ENCODE measurements around the gene SPTAN1.

The SPTAN1 gene

GRCh38 chr9:128595471-128595870, 43.1 kb downstream of the SPTAN1 start:
- DNase-seq (ENCODE audit: low read depth in 1 of 2, low spot score in 1 of 2) = no peak

- no peak for DNase-seq (ENCODE audit: low read depth in 1 of 2, low spot score in 1 of 2)
Measured at GRCh38 chr9:128600099-128600498, 47.7 kb downstream of the SPTAN1 start.

GRCh38 chr9:128603697-128604096, 51.3 kb downstream of the SPTAN1 start:
- no peak for DNase-seq (ENCODE audit: low read depth in 1 of 2, low spot score in 1 of 2)

- no peak for DNase-seq (ENCODE audit: low read depth in 1 of 2, low spot score in 1 of 2)
Measured at GRCh38 chr9:128607642-128608350, 55.4 kb downstream of the SPTAN1 start.

- DNase-seq (ENCODE audit: low read depth in 1 of 2, low spot score in 1 of 2) = no peak
Measured at GRCh38 chr9:128610897-128611296, 58.5 kb downstream of the SPTAN1 start.

- DNase-seq (ENCODE audit: low read depth in 1 of 2, low spot score in 1 of 2) = no peak
Measured at GRCh38 chr9:128611600-128612394, 59.4 kb downstream of the SPTAN1 start.

DNA sequence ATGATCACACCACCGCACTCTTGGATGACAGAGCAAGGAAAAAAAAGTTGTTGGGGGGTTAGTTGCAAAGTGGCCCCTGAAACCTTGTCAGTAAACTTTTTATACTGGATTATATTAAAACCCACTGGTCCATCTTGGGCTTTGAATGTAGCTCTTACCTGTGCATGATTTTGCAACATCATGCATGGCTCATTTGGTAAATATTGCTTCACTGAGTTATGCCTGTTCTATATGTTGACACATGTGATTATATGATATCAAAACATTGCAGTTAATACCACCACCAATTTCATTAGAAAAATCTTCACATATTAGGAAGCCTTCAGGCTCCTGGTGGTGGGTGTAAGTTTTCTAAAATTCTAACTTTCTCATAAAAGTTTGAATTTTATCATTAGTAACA, 62.3 kb downstream of the SPTAN1 start:
- DNase-seq (ENCODE audit: low read depth in 1 of 2, low spot score in 1 of 2) = no peak

DNA sequence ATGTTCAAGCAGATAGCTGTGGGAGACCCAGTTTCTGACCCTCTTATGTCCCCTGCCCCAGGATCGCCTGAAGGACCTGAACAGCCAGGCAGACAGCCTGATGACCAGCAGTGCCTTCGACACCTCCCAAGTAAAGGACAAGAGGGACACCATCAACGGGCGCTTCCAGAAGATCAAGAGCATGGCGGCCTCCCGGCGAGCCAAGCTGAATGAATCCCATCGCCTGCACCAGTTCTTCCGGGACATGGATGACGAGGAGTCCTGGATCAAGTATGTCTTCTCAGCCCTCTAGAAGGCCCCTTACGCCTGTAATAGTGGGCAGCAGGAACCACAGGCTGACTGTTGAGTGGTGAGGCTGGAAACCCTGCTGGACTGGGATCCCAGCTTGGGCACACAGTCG, 63.2 kb downstream of the SPTAN1 start:
- DNase-seq (ENCODE audit: low read depth in 1 of 2, low spot score in 1 of 2) = no peak

DNA sequence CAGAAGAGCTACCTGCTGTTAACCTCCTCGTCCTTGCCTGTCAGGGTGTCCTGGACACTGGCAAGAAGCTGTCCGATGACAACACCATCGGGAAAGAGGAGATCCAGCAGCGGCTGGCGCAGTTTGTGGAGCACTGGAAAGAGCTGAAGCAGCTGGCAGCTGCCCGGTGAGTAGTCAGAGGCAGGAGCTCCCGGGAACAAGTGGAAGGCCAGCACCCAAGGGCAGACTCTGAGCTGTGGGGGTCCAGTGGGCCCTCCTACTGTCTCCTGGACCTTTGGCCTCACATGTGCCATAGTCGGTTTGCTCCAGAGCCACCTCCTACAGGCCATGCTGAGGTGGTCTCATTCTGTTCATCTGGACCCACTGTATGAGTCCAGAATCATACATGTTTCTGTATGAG, 65.6 kb downstream of the SPTAN1 start:
- DNase-seq (ENCODE audit: low read depth in 1 of 2, low spot score in 1 of 2) = no peak

- DNase-seq (ENCODE audit: low read depth in 1 of 2, low spot score in 1 of 2) = no peak
Measured at GRCh38 chr9:128619127-128619526, 66.7 kb downstream of the SPTAN1 start.

GRCh38 chr9:128619779-128620178, 67.4 kb downstream of the SPTAN1 start:
- DNase-seq (ENCODE audit: low read depth in 1 of 2, low spot score in 1 of 2) = no peak

GRCh38 chr9:128621730-128622455, 69.5 kb downstream of the SPTAN1 start:
- no peak for DNase-seq (ENCODE audit: low read depth in 1 of 2, low spot score in 1 of 2)

DNA sequence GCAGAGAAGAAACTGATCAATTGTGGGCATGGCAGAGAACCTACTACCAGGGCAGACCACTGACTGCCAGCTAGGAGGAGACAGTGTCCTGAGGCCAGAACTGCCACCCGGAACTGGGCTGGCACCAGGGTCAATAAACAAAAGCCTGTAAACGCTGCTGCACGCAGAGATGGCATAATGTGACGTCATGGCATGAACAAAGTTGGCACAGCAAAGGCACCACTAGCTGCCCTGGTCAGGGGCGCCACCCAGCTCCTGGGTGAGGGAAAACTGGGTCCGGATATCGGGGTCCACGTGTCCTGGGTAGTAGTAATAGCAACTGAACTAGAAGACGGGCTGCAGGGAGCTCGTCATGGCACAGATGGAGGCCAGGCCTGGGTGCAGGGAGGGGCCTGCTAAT, 72.2 kb downstream of the SPTAN1 start:
- no peak for DNase-seq (ENCODE audit: low read depth in 1 of 2, low spot score in 1 of 2)

GRCh38 chr9:128625391-128626146, 73.2 kb downstream of the SPTAN1 start:
- no peak for DNase-seq (ENCODE audit: low read depth in 1 of 2, low spot score in 1 of 2)

DNA sequence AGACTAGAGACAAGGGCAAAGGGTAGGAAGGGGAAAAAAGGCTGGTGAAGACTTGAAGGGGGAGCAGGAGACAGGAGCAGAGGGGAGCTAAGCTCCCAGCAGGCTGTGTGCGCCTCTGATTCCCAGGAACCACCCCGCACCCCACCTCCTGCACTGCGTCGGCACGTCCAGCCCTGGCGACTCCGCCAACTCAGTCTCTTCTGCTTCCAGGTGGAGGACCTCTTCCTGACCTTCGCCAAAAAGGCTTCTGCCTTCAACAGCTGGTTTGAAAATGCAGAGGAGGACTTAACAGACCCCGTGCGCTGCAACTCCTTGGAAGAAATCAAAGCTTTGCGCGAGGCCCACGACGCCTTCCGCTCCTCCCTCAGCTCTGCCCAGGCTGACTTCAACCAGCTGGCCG, 73.8 kb downstream of the SPTAN1 start:
- no peak for DNase-seq (ENCODE audit: low read depth in 1 of 2, low spot score in 1 of 2)

GRCh38 chr9:128627127-128627715, 74.8 kb downstream of the SPTAN1 start:
- no peak for DNase-seq (ENCODE audit: low read depth in 1 of 2, low spot score in 1 of 2)

GRCh38 chr9:128627906-128628305, 75.5 kb downstream of the SPTAN1 start:
- no peak for DNase-seq (ENCODE audit: low read depth in 1 of 2, low spot score in 1 of 2)

DNA sequence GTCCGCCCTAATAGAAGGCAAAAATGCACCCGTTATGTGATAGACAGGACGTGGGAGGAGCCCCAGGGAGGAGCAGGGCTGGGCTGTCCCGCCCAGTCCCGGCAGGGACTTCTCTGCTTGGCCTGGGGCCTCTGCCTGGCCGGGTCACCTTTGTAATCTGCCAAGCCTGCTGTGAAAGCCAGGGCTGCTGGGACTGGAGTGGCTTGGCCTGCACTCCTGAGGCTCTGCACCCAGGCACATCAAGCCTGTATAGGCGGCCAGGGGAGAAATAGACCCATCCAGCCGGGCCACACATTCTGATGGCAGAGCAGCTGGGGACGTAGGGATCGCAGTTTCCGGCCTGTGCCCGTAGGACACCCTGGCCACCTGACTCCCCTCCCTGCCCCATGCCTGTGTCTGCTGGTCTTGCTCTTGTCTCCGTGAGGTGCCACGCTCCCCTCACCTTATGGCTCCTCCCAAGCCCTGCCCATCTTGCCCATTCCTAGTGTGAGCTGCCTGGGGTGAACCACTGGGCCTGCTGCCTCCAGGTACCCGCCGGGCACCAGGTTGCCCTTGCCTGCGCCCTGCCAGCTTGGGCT, 76.2 kb downstream of the SPTAN1 start:
- DNase-seq (ENCODE audit: low read depth in 1 of 2, low spot score in 1 of 2) = no peak

DNA sequence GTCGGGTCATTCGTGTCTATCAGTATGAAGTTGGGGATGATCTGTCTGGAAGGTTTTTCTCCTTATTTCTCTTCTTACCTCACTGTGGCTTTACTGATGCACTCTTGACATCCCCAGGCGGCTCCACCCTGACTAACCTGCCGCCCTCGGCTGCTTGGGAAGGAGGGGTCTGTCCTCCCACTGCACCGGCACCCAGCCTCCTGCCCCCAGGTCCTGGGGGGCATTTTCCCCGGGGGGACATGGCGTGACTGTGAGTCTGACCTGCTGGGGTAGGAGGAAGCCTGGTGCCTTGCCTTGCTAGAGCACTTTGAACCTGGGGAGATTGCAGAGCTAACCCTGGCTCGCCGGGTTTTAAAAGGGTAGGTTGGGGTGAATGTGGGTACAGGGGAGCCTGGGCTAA, 76.7 kb downstream of the SPTAN1 start:
- DNase-seq (ENCODE audit: low read depth in 1 of 2, low spot score in 1 of 2) = no peak

- no peak for DNase-seq (ENCODE audit: low read depth in 1 of 2, low spot score in 1 of 2)
Measured at GRCh38 chr9:128629852-128630545, 77.6 kb downstream of the SPTAN1 start.
